H1 (cell line): ENCODE measurements around the gene SCARB1. TPM values are rescaled to one million over a fixed set of nuclear protein-coding genes. Genes with fewer than 3 reads are reported as not detected.

Experiments used
- CHD7 ChIP-seq: fragments of 300-600 bp; sonication (generic); IDR thresholded peaks from 2 replicates; pipeline ENCODE4 v1.7.1; 2012; ENCODE audit warnings: low read length, moderate library complexity, mild to moderate bottlenecking, inconsistent platforms; ENCODE audit not compliant: insufficient replicate concordance
- KDM5A ChIP-seq: fragments of 200-600 bp; IDR thresholded peaks from 2 replicates; pipeline ENCODE4 v1.7.1; 2012; ENCODE audit warnings: mild to moderate bottlenecking, low read length, inconsistent platforms, mixed read lengths
- NANOG ChIP-seq: IDR thresholded peaks from 2 replicates; pipeline ENCODE4 v1.6.1; 2011; ENCODE audit warnings: low read length, low read depth, mild to moderate bottlenecking, inconsistent platforms; ENCODE audit not compliant: insufficient read depth, poor library complexity, severe bottlenecking
- SRF ChIP-seq: IDR thresholded peaks from 2 replicates; pipeline ENCODE4 v1.6.1; 2011; ENCODE audit warnings: mild to moderate bottlenecking, low read depth, low read length, moderate library complexity
- polyA plus RNA-seq, 7 experiments: library from polyadenylated mRNA; depleted of rRNA in 3 of 7; stranded (reverse) in 5 of 7; unstranded in 2 of 7; fragments of >200 nt in 5 of 7; fragments of 200-250 nt in 2 of 7; gene quantifications; 1 replicate in 5 of 7; 2 replicates in 1 of 7; 4 replicates in 1 of 7; pipeline versions ENCODE4 v1.2.1 to v1.2.3, GENCODE V29; 2011 to 2013; ENCODE audit warnings: missing spikeins in 2 of 7, mixed read lengths in 2 of 7
- total RNA-seq: library from RNA; stranded (reverse); fragmentation: NEBNext Ultra II Directional; extraction: Animal tissue kit (Norgen Biotek cat#: 25700); gene quantifications from 2 replicates; pipeline ENCODE4 v1.2.1, GENCODE V29; 2021

SCARB1 gene
- total and polyA plus RNA-seq, 2 of the 8 experiments (the other 6 are each of a cell fraction or from before 2014, with no cell fraction given), result 45.3 to 57.1 TPM

GRCh38 chr12:124792961-124793441, 70.7 kb downstream of the SCARB1 start (continued):
- TF ChIP-seq CHD7, result no peak
- TF ChIP-seq SRF, result no peak
- TF ChIP-seq NANOG, result no peak
- no peak for TF ChIP-seq KDM5A
